Mesothelial cell of epicardium (in vitro differentiated cells): ENCODE results near the gene FKBP1B. TPM values are rescaled to one million over a fixed set of nuclear protein-coding genes. Genes with fewer than 3 reads are reported as not detected.
A peak's percentile ranks its signal among the peaks of the same experiment; 100 is the strongest.

Experiments
- DNase-seq, 2 experiments: peaks; one replicate each; pipeline ENCODE4 v3.0.0; 2021; ENCODE audit warnings: low spot score in 2 of 2; ENCODE audit not compliant: unreplicated experiment in 2 of 2
- H3K27ac Mint-ChIP-seq: 2 replicates; pipeline ENCODE4 v1.8.0; 2021; ENCODE audit warnings: mixed read lengths
- H3K27me3 Mint-ChIP-seq: 2 replicates; pipeline ENCODE4 v1.8.0; 2021; ENCODE audit warnings: low read depth, mixed read lengths
- H3K36me3 Mint-ChIP-seq: 2 replicates; pipeline ENCODE4 v1.8.0; 2021; ENCODE audit warnings: mixed read lengths
- H3K4me1 Mint-ChIP-seq: 2 replicates; pipeline ENCODE4 v1.8.0; 2021; ENCODE audit warnings: mixed read lengths
- H3K4me3 Mint-ChIP-seq: 2 replicates; pipeline ENCODE4 v1.8.0; 2021; ENCODE audit warnings: mild to moderate bottlenecking, moderate library complexity, mixed read lengths
- H3K9me3 Mint-ChIP-seq: 2 replicates; pipeline ENCODE4 v1.8.0; 2021; ENCODE audit warnings: mixed read lengths
- CTCF ChIP-seq: fragments of 200-600 bp; sonication (generic); IDR thresholded peaks from one replicate; pipeline ENCODE4 v1.5.0; 2021; ENCODE audit warnings: antibody characterized with exemption; ENCODE audit not compliant: unreplicated experiment
- total RNA-seq: library from RNA; stranded (reverse); gene quantifications from 3 replicates; pipeline ENCODE4 v1.2.1, GENCODE V29; 2021

Gene FKBP1B
- total RNA-seq, 1 donor from 2014 or later = 18.0 TPM

- H3K36me3 Mint-ChIP-seq = peaks cover 14% of the 10 kb centered on the region
Observed at GRCh38 chr2:24075915-24076848, 26.6 kb downstream of the FKBP1B start, which contains the start of gene SF3B6. Gene SF3B6 (minus strand): TSS chr2:24076326. CDS start chr2:24076229, 97 bp downstream.

DNA sequence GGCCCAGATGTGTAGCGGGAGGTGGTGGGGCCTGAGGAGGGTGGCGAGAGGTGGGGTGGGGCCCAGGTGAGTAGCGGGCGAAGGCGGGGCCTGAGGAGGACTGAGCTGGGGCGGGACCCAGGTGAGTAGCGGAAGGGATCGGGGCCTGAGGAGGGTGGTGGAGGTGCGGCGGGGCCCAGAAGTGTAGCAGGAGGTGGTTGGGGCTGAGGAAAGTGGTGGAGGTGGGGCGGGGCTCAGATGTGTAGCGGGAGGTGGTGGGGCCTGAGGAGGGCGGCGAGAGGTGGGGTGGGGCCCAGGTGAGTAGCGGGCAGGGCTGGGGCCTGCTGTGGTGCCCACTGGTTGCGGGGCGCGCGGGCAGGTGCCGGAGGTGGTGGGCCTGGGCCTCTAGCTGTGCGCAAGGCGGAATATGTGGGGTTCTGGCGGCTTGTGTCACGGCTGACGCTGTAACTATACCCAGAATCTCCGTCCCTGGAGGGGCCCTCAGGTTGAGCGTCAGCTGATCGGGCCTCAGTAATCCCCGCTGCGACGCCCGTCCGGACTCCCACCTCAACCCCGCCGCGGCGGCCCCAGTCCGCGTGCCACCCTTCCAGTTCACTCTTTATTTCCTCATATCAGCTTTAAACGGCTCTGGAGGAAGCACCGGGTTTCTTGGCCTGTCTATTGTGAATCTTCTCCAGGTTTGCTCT, 27.5 kb downstream of the FKBP1B start:
- Mint-ChIP-seq H3K9me3 (no peaks in the 10 kb centered on the region), H3K27me3 (no peaks in the 10 kb centered on the region), H3K27ac (peak overlapping the region; percentile 99), H3K36me3 (peaks cover 17% of the 10 kb centered on the region), H3K4me3 (peak overlapping the region; percentile 96), H3K4me1 (peaks cover 21% of the 10 kb centered on the region)
- DNase-seq = peak in 1 of 2 experiments; percentile 33
- TF ChIP-seq CTCF = no peak

More at GRCh38 chr2:24075915-24076848, 26.6 kb downstream of the FKBP1B start, which contains the start of gene SF3B6:
- Mint-ChIP-seq H3K9me3 (no peaks in the 10 kb centered on the region), H3K27ac (peak within 1 kb of the TSS; percentile 99), H3K4me1 (peaks cover 21% of the 10 kb centered on the region), H3K27me3 (no peaks in the 10 kb centered on the region), H3K4me3 (peak within 1 kb of the TSS; percentile 96)
- peak; percentile 99 for DNase-seq
- no peak for TF ChIP-seq CTCF

DNA sequence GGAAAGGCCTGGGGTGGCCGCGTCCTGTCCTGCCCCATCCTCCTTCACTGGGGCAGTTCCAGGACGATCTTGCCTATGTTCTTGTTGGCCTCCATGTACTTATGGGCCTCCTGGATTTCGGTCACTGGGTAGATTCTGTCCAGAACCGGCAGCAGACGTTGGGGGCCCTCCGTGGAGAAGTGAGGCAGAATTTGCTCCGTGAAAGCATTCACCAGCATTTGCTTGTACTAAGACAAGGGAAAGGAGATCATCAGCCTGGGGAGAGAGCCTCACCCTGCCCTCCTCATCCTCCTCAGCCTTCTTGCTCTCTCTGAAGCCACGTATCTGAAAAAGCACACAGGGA, 28.0 kb downstream of the FKBP1B start:
- H3K9me3 Mint-ChIP-seq = no peaks in the 10 kb centered on the region
- peak overlapping the region; percentile 96 for H3K4me3 Mint-ChIP-seq
- peak overlapping the region; percentile 99 for H3K27ac Mint-ChIP-seq
- peaks cover 21% of the 10 kb centered on the region for H3K4me1 Mint-ChIP-seq
- TF ChIP-seq CTCF = no peak
- DNase-seq = no peak
- peaks cover 18% of the 10 kb centered on the region for H3K36me3 Mint-ChIP-seq
- H3K27me3 Mint-ChIP-seq = no peaks in the 10 kb centered on the region

- Mint-ChIP-seq H3K4me3 (peak overlapping the region; percentile 96), H3K4me1 (peaks cover 21% of the 10 kb centered on the region), H3K9me3 (no peaks in the 10 kb centered on the region), H3K27me3 (no peaks in the 10 kb centered on the region), H3K27ac (peak overlapping the region; percentile 99), H3K36me3 (peaks cover 16% of the 10 kb centered on the region)
- no peak for TF ChIP-seq CTCF
- no peak for DNase-seq
Observed at GRCh38 chr2:24077879-24078278, 28.3 kb downstream of the FKBP1B start.

GRCh38 chr2:24080701-24081100, 31.2 kb downstream of the FKBP1B start:
- peaks cover 12% of the 10 kb centered on the region for H3K36me3 Mint-ChIP-seq
- no peak overlapping the region for H3K4me3 Mint-ChIP-seq
- TF ChIP-seq CTCF = no peak
- H3K27ac Mint-ChIP-seq = no peak overlapping the region
- no peaks in the 10 kb centered on the region for H3K9me3 Mint-ChIP-seq
- H3K27me3 Mint-ChIP-seq = no peaks in the 10 kb centered on the region
- no peak for DNase-seq
- peaks cover 27% of the 10 kb centered on the region for H3K4me1 Mint-ChIP-seq
